ENCODE results near the gene PTTG1IP.

GRCh38 chr21:44818640-44819011 lies 54.9 kb downstream of the PTTG1IP start:
- TF ChIP-seq CTCF (IDR thresholded peaks at IDR 0.05) (no peak), POLR2A (IDR thresholded peaks at IDR 0.05) (no peak), EP300 (IDR thresholded peaks at IDR 0.05) (no peak)

Data from tibial nerve (tissue), 4 donors.